ENCODE measurements around the gene MAGEB1.

MAGEB1 gene

GRCh38 chrX:30259927-30260326 is 13.0 kb downstream of the MAGEB1 start:
- no peak for TF ChIP-seq CTCF (IDR thresholded peaks at IDR 0.05; ENCODE audit: low read depth, low read length, missing control alignments)

GRCh38 chrX:30261012-30261411 is 14.1 kb downstream of the MAGEB1 start:
- TF ChIP-seq CTCF (IDR thresholded peaks at IDR 0.05; ENCODE audit: low read depth, low read length, missing control alignments), result no peak
- no peak for DNase-seq (ENCODE audit: low read depth)
- no peak overlapping the region for H3K4me3 ChIP-seq (ENCODE audit: low read depth, low read length)
- in situ Hi-C loops (cut with HindIII; ENCODE audit: low sequenced_read_pairs), result no loop called here

More at GRCh38 chrX:30259927-30260326, 13.0 kb downstream of the MAGEB1 start:
- in situ Hi-C loops (cut with HindIII; ENCODE audit: low sequenced_read_pairs), result no loop called here
- DNase-seq (ENCODE audit: low read depth), result no peak
- H3K4me3 ChIP-seq (ENCODE audit: low read depth, low read length), result no peak overlapping the region

- no peak overlapping the region for H3K4me3 ChIP-seq (ENCODE audit: low read depth, low read length)
- DNase-seq (ENCODE audit: low read depth), result no peak
- in situ Hi-C loops (cut with HindIII; ENCODE audit: low sequenced_read_pairs), result no loop called here
- no peak for TF ChIP-seq CTCF (IDR thresholded peaks at IDR 0.05; ENCODE audit: low read depth, low read length, missing control alignments)
Observed at GRCh38 chrX:30262763-30263162, 15.8 kb downstream of the MAGEB1 start.

GRCh38 chrX:30270639-30271038 is 23.7 kb downstream of the MAGEB1 start:
- no peak for DNase-seq (ENCODE audit: low read depth)
- TF ChIP-seq CTCF (IDR thresholded peaks at IDR 0.05; ENCODE audit: low read depth, low read length, missing control alignments), result no peak
- no peak overlapping the region for H3K4me3 ChIP-seq (ENCODE audit: low read depth, low read length)
- in situ Hi-C loops (cut with HindIII; ENCODE audit: low sequenced_read_pairs), result no loop called here

GRCh38 chrX:30275498-30275897 is 28.6 kb downstream of the MAGEB1 start:
- DNase-seq (ENCODE audit: low read depth), result no peak
- no peak for TF ChIP-seq CTCF (IDR thresholded peaks at IDR 0.05; ENCODE audit: low read depth, low read length, missing control alignments)
- no peak overlapping the region for H3K4me3 ChIP-seq (ENCODE audit: low read depth, low read length)
- in situ Hi-C loops (cut with HindIII; ENCODE audit: low sequenced_read_pairs), result no loop called here

- no peak for TF ChIP-seq CTCF (IDR thresholded peaks at IDR 0.05; ENCODE audit: low read depth, low read length, missing control alignments)
- no peak for DNase-seq (ENCODE audit: low read depth)
- no peak overlapping the region for H3K4me3 ChIP-seq (ENCODE audit: low read depth, low read length)
- in situ Hi-C loops (cut with HindIII; ENCODE audit: low sequenced_read_pairs), result no loop called here
Observed at GRCh38 chrX:30278365-30278764, 31.4 kb downstream of the MAGEB1 start.

GRCh38 chrX:30280428-30280827 is 33.5 kb downstream of the MAGEB1 start:
- no peak for DNase-seq (ENCODE audit: low read depth)
- no peak overlapping the region for H3K4me3 ChIP-seq (ENCODE audit: low read depth, low read length)
- TF ChIP-seq CTCF (IDR thresholded peaks at IDR 0.05; ENCODE audit: low read depth, low read length, missing control alignments), result no peak
- in situ Hi-C loops (cut with HindIII; ENCODE audit: low sequenced_read_pairs), result no loop called here
